ENCODE results near the gene CATSPER1.

DNA sequence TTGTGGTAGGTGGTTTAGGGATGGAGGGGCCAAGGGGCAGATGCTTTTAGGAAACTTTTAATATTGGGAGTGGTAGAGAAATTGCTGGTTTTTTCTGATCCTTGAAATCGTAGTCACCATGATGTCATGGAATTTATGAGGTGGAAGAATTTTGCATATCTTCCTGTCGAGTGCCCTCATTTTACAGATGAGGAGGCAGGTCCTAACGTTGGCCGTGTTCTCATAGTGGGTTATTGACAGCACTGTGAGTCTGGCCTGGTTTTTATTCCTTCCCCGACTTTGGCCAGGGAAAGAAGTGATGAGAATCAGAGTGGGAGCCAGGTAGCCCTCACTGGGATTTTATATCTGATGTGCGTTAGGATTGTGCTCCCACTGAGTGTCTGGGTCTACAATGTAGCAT is 35.0 kb upstream of the CATSPER1 start:
- TF ChIP-seq CTCF (IDR thresholded peaks at IDR 0.05) (no peak), POLR2AphosphoS5 (IDR thresholded peaks at IDR 0.05) (no peak), POLR2A (IDR thresholded peaks at IDR 0.05; ENCODE audit: low read depth) (no peak), EP300 (IDR thresholded peaks at IDR 0.05) (no peak)

Measured in esophagus muscularis mucosa (tissue), 4 donors.